H1 (cell line): ENCODE measurements around the gene SATB2. TPM values are rescaled to one million over a fixed set of nuclear protein-coding genes. Genes with fewer than 3 reads are reported as not detected.

Experiments
- CTCF ChIA-PET: fragments of 300-600 bp; sonication (Branson Sonifier 250); formaldehyde crosslinking; loops from one replicate; lab custom pipeline; 2021; ENCODE audit not compliant: partially characterized antibody; lab: Charles Lee
- POLR2A ChIA-PET: fragments of 300-600 bp; sonication (Branson Sonifier 250); formaldehyde crosslinking; loops from one replicate; lab custom pipeline; 2021; ENCODE audit warnings: inconsistent platforms; ENCODE audit not compliant: partially characterized antibody; lab: Charles Lee
- DNase-seq, 2 experiments: peaks; one replicate each; pipeline versions ENCODE4 v3.0.0 to v3.0.0-alpha.2; 2010 to 2022; ENCODE audit warnings: low spot score in 2 of 2, low read depth in 1 of 2, mixed read lengths in 1 of 2
- FAIRE-seq: peaks from 2 replicates; lab custom pipeline; 2011; peaks lifted over from hg19 to GRCh38; lab: Jason Lieb, UNC
- H2AFZ ChIP-seq: 2 replicates; pipeline ENCODE4 v1.8.1; 2012; ENCODE audit warnings: low read length, inconsistent platforms
- H2AK5ac ChIP-seq: 2 replicates; pipeline ENCODE4 v1.6.1; 2013; ENCODE audit warnings: low read depth, low read length
- H2BK120ac ChIP-seq: replicated peaks from 2 replicates; pipeline ENCODE3; 2013; ENCODE audit warnings: low read depth, low read length, inconsistent platforms
- H2BK12ac ChIP-seq: 2 replicates; pipeline ENCODE4 v1.6.1; 2013; ENCODE audit warnings: low read depth, low read length
- H2BK15ac ChIP-seq: 2 replicates; pipeline ENCODE4 v1.6.1; 2013; ENCODE audit warnings: low read length
- H2BK20ac ChIP-seq: 2 replicates; pipeline ENCODE4 v1.6.1; 2013; ENCODE audit warnings: low read length
- H2BK5ac ChIP-seq: 2 replicates; pipeline ENCODE4 v1.6.1; 2013; ENCODE audit warnings: low read depth, low read length
- H3K14ac ChIP-seq: 2 replicates; pipeline ENCODE4 v1.6.1; 2013; ENCODE audit warnings: inconsistent platforms; ENCODE audit not compliant: insufficient read length
- H3K18ac ChIP-seq: 2 replicates; pipeline ENCODE4 v1.6.1; 2013; ENCODE audit warnings: low read length; ENCODE audit errors: extremely low read depth
- H3K23ac ChIP-seq: 2 replicates; pipeline ENCODE4 v1.6.1; 2013; ENCODE audit warnings: inconsistent platforms; ENCODE audit not compliant: insufficient read length
- H3K23me2 ChIP-seq: 2 replicates; pipeline ENCODE4 v1.6.1; 2013; ENCODE audit warnings: low read depth, low read length
- H3K27ac ChIP-seq: 2 replicates; pipeline ENCODE4 v1.6.1; 2011; ENCODE audit warnings: low read depth, low read length, inconsistent platforms
- H3K27me3 ChIP-seq, 4 experiments: replicated peaks in 1 of 4; 1 replicate in 1 of 4; 2 replicates in 3 of 4; pipeline versions ENCODE4 v1.6.1 to v1.8.1; 2011 to 2013; ENCODE audit warnings: low read length in 3 of 4, mild to moderate bottlenecking in 3 of 4, inconsistent platforms in 2 of 4, mixed read lengths in 2 of 4, moderate library complexity in 1 of 4; ENCODE audit not compliant: control insufficient read depth in 3 of 4, insufficient read depth in 3 of 4; ENCODE audit errors: extremely low read depth in 1 of 4
- H3K36me3 ChIP-seq, 4 experiments: 2 replicates each; pipeline versions ENCODE4 v1.6.1 to v1.8.1; 2011 to 2013; ENCODE audit warnings: mild to moderate bottlenecking in 4 of 4, low read length in 3 of 4, moderate library complexity in 2 of 4, control low read depth in 1 of 4, inconsistent platforms in 1 of 4; ENCODE audit not compliant: insufficient read depth in 4 of 4, control insufficient read depth in 2 of 4
- H3K4ac ChIP-seq: replicated peaks from 2 replicates; pipeline ENCODE3; 2013; ENCODE audit warnings: low read length, low read depth, mixed read lengths, inconsistent platforms; ENCODE audit not compliant: insufficient read length
- H3K4me1 ChIP-seq, 4 experiments: replicated peaks in 1 of 4; 1 replicate in 1 of 4; 2 replicates in 3 of 4; pipeline versions ENCODE4 v1.6.1 to v1.8.1; 2011 to 2013; ENCODE audit warnings: low read length in 3 of 4, inconsistent platforms in 2 of 4, mixed read lengths in 1 of 4; ENCODE audit not compliant: insufficient read depth in 4 of 4, control insufficient read depth in 3 of 4
- H3K4me2 ChIP-seq, 2 experiments: 2 replicates each; pipeline versions ENCODE4 v1.6.1 to v1.8.1; 2011 to 2013; ENCODE audit warnings: low read depth in 2 of 2, low read length in 2 of 2, control low read depth in 1 of 2, inconsistent platforms in 1 of 2, mild to moderate bottlenecking in 1 of 2; ENCODE audit not compliant: insufficient read depth in 1 of 2
- H3K4me3 ChIP-seq, 4 experiments: fragments of 200-600, 300-600 bp in 1 of 4; sonication (generic), shearing (Covaris generic), sonication (Bioruptor Twin) in 1 of 4; 2 replicates each; pipeline versions ENCODE4 v1.5.1 to v1.8.1; 2011 to 2016; ENCODE audit warnings: low read length in 4 of 4, low read depth in 3 of 4, control low read depth in 2 of 4, inconsistent platforms in 2 of 4, mild to moderate bottlenecking in 2 of 4, mixed read lengths in 1 of 4, moderate library complexity in 1 of 4; ENCODE audit not compliant: insufficient read depth in 2 of 4; ENCODE audit errors: extremely low read depth in 1 of 4
- H3K56ac ChIP-seq: replicated peaks from 2 replicates; pipeline ENCODE3; 2013; ENCODE audit warnings: low read depth, mild to moderate bottlenecking, mixed read lengths, low read length, inconsistent platforms; ENCODE audit not compliant: insufficient read length
- H3K79me1 ChIP-seq: 2 replicates; pipeline ENCODE4 v1.6.1; 2013; ENCODE audit warnings: low read depth, low read length, control low read depth
- H3K79me2 ChIP-seq, 2 experiments: 2 replicates each; pipeline versions ENCODE4 v1.6.1 to v1.8.1; 2012 to 2013; ENCODE audit warnings: low read length in 2 of 2, mild to moderate bottlenecking in 2 of 2, inconsistent platforms in 1 of 2; ENCODE audit not compliant: insufficient read depth in 2 of 2, control insufficient read depth in 1 of 2
- H3K9ac ChIP-seq, 4 experiments: replicated peaks in 1 of 4; 1 replicate in 1 of 4; 2 replicates in 3 of 4; pipeline versions ENCODE4 v1.6.1 to v1.8.1; 2011 to 2013; ENCODE audit warnings: low read depth in 3 of 4, low read length in 3 of 4, control low read depth in 2 of 4, mild to moderate bottlenecking in 2 of 4, moderate library complexity in 2 of 4, inconsistent platforms in 1 of 4; ENCODE audit errors: extremely low read depth in 1 of 4
- H3K9me3 ChIP-seq, 2 experiments: 2 replicates each; pipeline versions ENCODE4 v1.6.1 to v1.8.1; 2012 to 2013; ENCODE audit warnings: mild to moderate bottlenecking in 2 of 2, moderate library complexity in 2 of 2, control low read depth in 1 of 2, inconsistent platforms in 1 of 2, low read depth in 1 of 2, low read length in 1 of 2, mixed read lengths in 1 of 2; ENCODE audit not compliant: insufficient read depth in 2 of 2
- H4K20me1 ChIP-seq, 2 experiments: replicated peaks in 1 of 2; 2 replicates each; pipeline versions ENCODE3 to v1.8.1; 2011 to 2013; ENCODE audit warnings: inconsistent platforms in 2 of 2, low read length in 2 of 2, mild to moderate bottlenecking in 1 of 2; ENCODE audit not compliant: insufficient read depth in 2 of 2, control insufficient read depth in 1 of 2
- H4K5ac ChIP-seq: 2 replicates; pipeline ENCODE4 v1.6.1; 2013; ENCODE audit warnings: low read length, low read depth, mixed read lengths, inconsistent platforms; ENCODE audit not compliant: insufficient read length
- H4K8ac ChIP-seq: 2 replicates; pipeline ENCODE4 v1.8.0; 2013; ENCODE audit warnings: mild to moderate bottlenecking, moderate library complexity, low read length, inconsistent platforms; ENCODE audit not compliant: insufficient read depth; ENCODE audit errors: extremely low read depth
- H4K91ac ChIP-seq: replicated peaks from 2 replicates; pipeline ENCODE3; 2013; ENCODE audit warnings: low read length, mixed read lengths, inconsistent platforms; ENCODE audit not compliant: insufficient read length
- BACH1 ChIP-seq: IDR thresholded peaks from 2 replicates; pipeline ENCODE4 v1.6.1; 2012; ENCODE audit warnings: low read length, improper control_type of control experiment
- CREB1 ChIP-seq: IDR thresholded peaks from 2 replicates; pipeline ENCODE4 v1.6.1; 2012; ENCODE audit warnings: inconsistent platforms
- RAD21 ChIP-seq, 2 experiments: IDR thresholded peaks in 1 of 2; conservative IDR thresholded peaks in 1 of 2; 2 replicates each; pipeline ENCODE4 v1.6.1; 2011; ENCODE audit warnings: low read depth in 2 of 2, low read length in 2 of 2, improper control_type of control experiment in 1 of 2, inconsistent platforms in 1 of 2, mild to moderate bottlenecking in 1 of 2, moderate library complexity in 1 of 2
- polyA plus RNA-seq, 7 experiments: library from polyadenylated mRNA; depleted of rRNA in 3 of 7; stranded (reverse) in 5 of 7; unstranded in 2 of 7; fragments of >200 nt in 5 of 7; fragments of 200-250 nt in 2 of 7; gene quantifications; 1 replicate in 5 of 7; 2 replicates in 1 of 7; 4 replicates in 1 of 7; pipeline versions ENCODE4 v1.2.1 to v1.2.3, GENCODE V29; 2011 to 2013; ENCODE audit warnings: missing spikeins in 2 of 7, mixed read lengths in 2 of 7
- total RNA-seq: library from RNA; stranded (reverse); fragmentation: NEBNext Ultra II Directional; extraction: Animal tissue kit (Norgen Biotek cat#: 25700); gene quantifications from 2 replicates; pipeline ENCODE4 v1.2.1, GENCODE V29; 2021
- TF ChIP-seq, protein P1 (sequence below), 3 experiments: IDR thresholded peaks; 1 replicate in 2 of 3; 2 replicates in 1 of 3; pipeline versions ENCODE4 v1.5.1 to v1.6.1; 2011; ENCODE audit warnings: low read length in 3 of 3, mild to moderate bottlenecking in 3 of 3, inconsistent platforms in 2 of 3, low read depth in 1 of 3, moderate library complexity in 1 of 3; ENCODE audit not compliant: insufficient read depth in 1 of 3; ENCODE audit errors: control extremely low read depth in 1 of 3

The SATB2 gene
- total and polyA plus RNA-seq, 2 of the 8 experiments (the other 6 are each of a cell fraction or from before 2014, with no cell fraction given) = 1.3 to 5.7 TPM

- Histone ChIP-seq H4K91ac (no peak overlapping the region), H3K4me2 (no peak overlapping the region), H3K79me1 (no peaks in the 10 kb centered on the region), H4K8ac (no peak overlapping the region), H4K20me1 (no peaks in the 10 kb centered on the region), H3K27ac (no peak overlapping the region), H2BK12ac (no peak overlapping the region), H3K56ac (no peak overlapping the region), H3K23me2 (no peaks in the 10 kb centered on the region), H3K9ac (no peak overlapping the region), H3K14ac (no peak overlapping the region), H3K18ac (no peak overlapping the region), H3K4me3 (no peak overlapping the region), H3K23ac (no peak overlapping the region), H3K4me1 (no peaks in the 10 kb centered on the region), H3K36me3 (no peaks in the 10 kb centered on the region), H2AK5ac (no peak overlapping the region), H3K27me3 (no peaks in the 10 kb centered on the region), H2BK20ac (no peak overlapping the region), H2BK120ac (no peak overlapping the region), H3K79me2 (no peaks in the 10 kb centered on the region), H4K5ac (no peak overlapping the region), H3K9me3 (no peaks in the 10 kb centered on the region; a peak in 1 of 4 replicates), H2BK15ac (no peak overlapping the region), H3K4ac (no peak overlapping the region), H2BK5ac (no peak overlapping the region)
- FAIRE-seq (no peak), DNase-seq (no peak)
- ChIA-PET POLR2A (no interaction called here), CTCF (interaction anchor here (1.1 to 1.8 kb wide), 5 partner anchors 13 to 177 kb away, joined by 3 to 4 read pairs (median 4); no protein-coding TSS in a partner anchor)
- peak; percentile 42 to 44 for TF ChIP-seq RAD21 (IDR thresholded peaks at IDR 0.05 in 1 of 2, conservative IDR thresholded peaks at IDR 0.05 in 1 of 2; ENCODE audit: low read depth in 2 of 2, low read length in 2 of 2)
- no peak for TF ChIP-seq BACH1
- TF ChIP-seq, protein P1, sequence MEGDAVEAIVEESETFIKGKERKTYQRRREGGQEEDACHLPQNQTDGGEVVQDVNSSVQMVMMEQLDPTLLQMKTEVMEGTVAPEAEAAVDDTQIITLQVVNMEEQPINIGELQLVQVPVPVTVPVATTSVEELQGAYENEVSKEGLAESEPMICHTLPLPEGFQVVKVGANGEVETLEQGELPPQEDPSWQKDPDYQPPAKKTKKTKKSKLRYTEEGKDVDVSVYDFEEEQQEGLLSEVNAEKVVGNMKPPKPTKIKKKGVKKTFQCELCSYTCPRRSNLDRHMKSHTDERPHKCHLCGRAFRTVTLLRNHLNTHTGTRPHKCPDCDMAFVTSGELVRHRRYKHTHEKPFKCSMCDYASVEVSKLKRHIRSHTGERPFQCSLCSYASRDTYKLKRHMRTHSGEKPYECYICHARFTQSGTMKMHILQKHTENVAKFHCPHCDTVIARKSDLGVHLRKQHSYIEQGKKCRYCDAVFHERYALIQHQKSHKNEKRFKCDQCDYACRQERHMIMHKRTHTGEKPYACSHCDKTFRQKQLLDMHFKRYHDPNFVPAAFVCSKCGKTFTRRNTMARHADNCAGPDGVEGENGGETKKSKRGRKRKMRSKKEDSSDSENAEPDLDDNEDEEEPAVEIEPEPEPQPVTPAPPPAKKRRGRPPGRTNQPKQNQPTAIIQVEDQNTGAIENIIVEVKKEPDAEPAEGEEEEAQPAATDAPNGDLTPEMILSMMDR (IDR thresholded peaks at IDR 0.05; ENCODE audit: control extremely low read depth in 1 of 3, insufficient read depth in 1 of 3, low read depth in 1 of 3, low read length in 3 of 3) = peak in 1 of 3 experiments; percentile 40; a peak in 1 of 4 replicates
- no peak for TF ChIP-seq CREB1
- TF ChIP-seq, all 59 proteins: peak for 2
- no peak overlapping the region for H2AFZ ChIP-seq
Observed at GRCh38 chr2:199258291-199258690, 199.4 kb downstream of the SATB2 start.
